Kidney epithelial cell (primary cell): ENCODE results near the gene SLC6A7. TPM values are rescaled to one million over a fixed set of nuclear protein-coding genes. Genes with fewer than 3 reads are reported as not detected.
A peak's percentile ranks its signal among the peaks of the same experiment; 100 is the strongest.

Experiments
- DNase-seq: peaks from one replicate; pipeline ENCODE4 v3.0.0-alpha.2; 2010; ENCODE audit warnings: low read depth
- H3K27me3 ChIP-seq: 2 replicates; pipeline ENCODE4 v1.6.0; 2011; ENCODE audit warnings: low read length; ENCODE audit not compliant: control insufficient read depth, insufficient read depth
- H3K36me3 ChIP-seq: 2 replicates; pipeline ENCODE4 v1.5.1; 2011; ENCODE audit warnings: low read length; ENCODE audit not compliant: control insufficient read depth, insufficient read depth
- H3K4me3 ChIP-seq: 2 replicates; pipeline ENCODE4 v1.5.1; 2011; ENCODE audit warnings: low read depth, mild to moderate bottlenecking, control low read depth, low read length
- total RNA-seq: library from RNA; depleted of rRNA; stranded (reverse); fragments of >200 nt; gene quantifications from 2 replicates; pipeline ENCODE4 v1.2.3, GENCODE V29; 2015
- TF ChIP-seq, protein P1 (sequence below): IDR thresholded peaks from 2 replicates; pipeline ENCODE4 v1.5.1; 2011; ENCODE audit warnings: mild to moderate bottlenecking, moderate library complexity, low read length, control low read depth, inconsistent platforms; ENCODE audit not compliant: insufficient read depth, poor library complexity, severe bottlenecking

The SLC6A7 gene
- total RNA-seq, 1 donor from 2014 or later: not detected

GRCh38 chr5:150172145-150172544, 17.7 kb upstream of the SLC6A7 start:
- DNase-seq: no peak

DNA sequence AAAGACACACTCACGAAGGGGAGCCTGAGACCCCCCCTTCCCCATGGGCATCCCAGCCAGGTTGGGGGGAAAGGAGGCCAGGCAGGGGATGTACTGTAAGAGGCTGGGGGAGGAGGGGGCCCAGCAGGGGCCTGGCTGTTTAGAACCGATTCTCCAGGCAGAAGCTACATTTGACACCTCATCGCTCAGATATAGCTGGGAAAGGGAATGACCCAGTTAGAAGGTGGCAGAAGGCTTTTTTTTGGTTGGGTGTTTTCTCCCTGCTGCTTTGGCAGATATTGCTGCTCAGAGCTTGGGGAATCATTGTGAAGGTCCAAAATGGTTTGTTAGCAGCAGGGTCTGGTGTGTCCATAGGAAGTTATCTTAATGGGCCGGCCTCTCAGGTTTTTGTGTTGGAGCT, 17.3 kb upstream of the SLC6A7 start:
- no peaks in the 10 kb centered on the region for H3K36me3 ChIP-seq
- TF ChIP-seq, protein P1, sequence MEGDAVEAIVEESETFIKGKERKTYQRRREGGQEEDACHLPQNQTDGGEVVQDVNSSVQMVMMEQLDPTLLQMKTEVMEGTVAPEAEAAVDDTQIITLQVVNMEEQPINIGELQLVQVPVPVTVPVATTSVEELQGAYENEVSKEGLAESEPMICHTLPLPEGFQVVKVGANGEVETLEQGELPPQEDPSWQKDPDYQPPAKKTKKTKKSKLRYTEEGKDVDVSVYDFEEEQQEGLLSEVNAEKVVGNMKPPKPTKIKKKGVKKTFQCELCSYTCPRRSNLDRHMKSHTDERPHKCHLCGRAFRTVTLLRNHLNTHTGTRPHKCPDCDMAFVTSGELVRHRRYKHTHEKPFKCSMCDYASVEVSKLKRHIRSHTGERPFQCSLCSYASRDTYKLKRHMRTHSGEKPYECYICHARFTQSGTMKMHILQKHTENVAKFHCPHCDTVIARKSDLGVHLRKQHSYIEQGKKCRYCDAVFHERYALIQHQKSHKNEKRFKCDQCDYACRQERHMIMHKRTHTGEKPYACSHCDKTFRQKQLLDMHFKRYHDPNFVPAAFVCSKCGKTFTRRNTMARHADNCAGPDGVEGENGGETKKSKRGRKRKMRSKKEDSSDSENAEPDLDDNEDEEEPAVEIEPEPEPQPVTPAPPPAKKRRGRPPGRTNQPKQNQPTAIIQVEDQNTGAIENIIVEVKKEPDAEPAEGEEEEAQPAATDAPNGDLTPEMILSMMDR: no peak
- H3K27me3 ChIP-seq: peaks cover 30% of the 10 kb centered on the region
- H3K4me3 ChIP-seq: no peak overlapping the region
- no peak for DNase-seq

More at GRCh38 chr5:150172145-150172544, 17.7 kb upstream of the SLC6A7 start:
- Histone ChIP-seq H3K27me3 (peaks cover 34% of the 10 kb centered on the region), H3K36me3 (no peaks in the 10 kb centered on the region), H3K4me3 (no peak overlapping the region)
- TF ChIP-seq, protein P1: no peak

DNA sequence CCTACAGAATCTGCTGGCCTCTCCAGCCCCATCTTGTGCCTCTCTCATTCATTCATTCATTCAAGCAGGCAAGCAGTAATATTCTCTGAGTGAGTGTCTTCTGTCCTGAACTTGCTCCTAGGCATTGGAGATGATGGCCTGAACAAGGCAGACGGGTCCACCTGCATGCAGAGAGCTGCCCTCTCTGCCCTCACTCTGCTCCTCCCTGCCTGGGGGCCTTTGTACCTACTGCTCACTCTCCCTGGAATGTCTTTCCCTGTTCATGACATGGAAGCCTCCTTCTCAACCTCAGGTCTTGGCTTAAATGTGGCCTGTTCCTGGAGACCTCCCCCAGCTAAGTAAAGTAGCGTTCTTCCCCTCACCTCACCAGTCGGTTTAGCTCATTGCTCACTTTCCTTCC, 16.7 kb upstream of the SLC6A7 start:
- no peak for DNase-seq
- no peak overlapping the region for H3K4me3 ChIP-seq
- H3K36me3 ChIP-seq: no peaks in the 10 kb centered on the region
- peaks cover 24% of the 10 kb centered on the region for H3K27me3 ChIP-seq
- TF ChIP-seq, protein P1: no peak

- no peak for DNase-seq
- Histone ChIP-seq H3K4me3 (no peak overlapping the region), H3K27me3 (peaks cover 15% of the 10 kb centered on the region), H3K36me3 (no peaks in the 10 kb centered on the region)
- TF ChIP-seq, protein P1: no peak
Observed at GRCh38 chr5:150174285-150174684, 15.6 kb upstream of the SLC6A7 start.

- TF ChIP-seq, protein P1: no peak
- Histone ChIP-seq H3K4me3 (no peak overlapping the region), H3K36me3 (no peaks in the 10 kb centered on the region), H3K27me3 (peaks cover 7% of the 10 kb centered on the region)
- no peak for DNase-seq
Observed at GRCh38 chr5:150175076-150175475, 14.8 kb upstream of the SLC6A7 start.

GRCh38 chr5:150175536-150175935, 14.3 kb upstream of the SLC6A7 start:
- DNase-seq: no peak
- TF ChIP-seq, protein P1: peak; percentile 59
- H3K27me3 ChIP-seq: peaks cover 3% of the 10 kb centered on the region
- no peak overlapping the region for H3K4me3 ChIP-seq
- no peaks in the 10 kb centered on the region for H3K36me3 ChIP-seq
